Measurements from ENCODE around the gene FGF18.

The FGF18 gene

DNA sequence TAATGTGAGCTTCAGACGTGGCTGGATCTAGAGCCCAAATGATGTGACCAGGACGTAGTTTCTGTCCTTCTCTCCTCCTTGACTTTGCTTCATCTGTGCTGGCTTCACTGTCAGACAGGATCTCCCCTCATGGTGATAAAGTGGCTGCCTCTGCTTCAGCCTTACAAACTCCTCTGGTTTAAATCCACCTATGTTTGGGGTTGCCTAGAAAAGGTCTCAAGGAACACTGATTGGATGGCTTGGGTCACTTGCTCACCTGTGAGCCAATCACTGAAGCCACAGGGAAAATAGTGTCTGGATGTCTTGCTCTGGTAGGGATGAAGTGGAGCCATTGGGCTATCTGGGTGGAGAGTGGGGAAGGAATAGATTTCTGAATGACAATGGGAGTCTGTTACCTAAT lies 36.1 kb downstream of the FGF18 start:
- DNase-seq (ENCODE audit: insufficient read length, low spot score) (no peak), FAIRE-seq (no peak)
- TF ChIP-seq CTCF (IDR thresholded peaks at IDR 0.05; ENCODE audit: insufficient read depth, missing control alignments), result no peak

GRCh38 chr5:171457208-171457981 lies 37.9 kb downstream of the FGF18 start:
- DNase-seq (ENCODE audit: insufficient read length, low spot score), result no peak
- FAIRE-seq, result no peak
- TF ChIP-seq CTCF (IDR thresholded peaks at IDR 0.05; ENCODE audit: insufficient read depth, missing control alignments), result no peak

DNA sequence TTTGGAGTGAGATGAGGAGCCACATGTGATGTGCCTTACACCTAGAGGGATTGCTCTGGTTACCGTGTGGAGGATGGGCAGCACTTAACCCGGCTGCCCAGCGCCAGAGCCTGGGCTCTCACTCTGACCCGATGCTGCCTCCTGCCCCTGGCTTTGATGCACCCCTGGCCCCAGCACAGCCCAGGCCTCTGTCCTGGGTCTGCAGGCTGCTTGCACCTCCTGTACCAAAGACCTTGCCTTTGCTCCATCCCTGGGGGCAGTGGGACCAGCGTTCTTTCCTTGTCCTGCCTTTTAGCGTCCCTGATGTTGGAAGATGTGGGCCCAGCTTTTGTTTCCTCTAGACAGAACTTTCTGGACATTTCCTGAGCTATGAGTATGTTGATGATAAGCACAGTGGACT lies 40.4 kb downstream of the FGF18 start:
- no peak for TF ChIP-seq CTCF (IDR thresholded peaks at IDR 0.05; ENCODE audit: insufficient read depth, missing control alignments)
- FAIRE-seq, result no peak
- no peak for DNase-seq (ENCODE audit: insufficient read length, low spot score)

GRCh38 chr5:171462136-171462927 lies 42.9 kb downstream of the FGF18 start:
- no peak for TF ChIP-seq CTCF (IDR thresholded peaks at IDR 0.05; ENCODE audit: insufficient read depth, missing control alignments)
- DNase-seq (ENCODE audit: insufficient read length, low spot score), result no peak
- FAIRE-seq, result no peak

DNA sequence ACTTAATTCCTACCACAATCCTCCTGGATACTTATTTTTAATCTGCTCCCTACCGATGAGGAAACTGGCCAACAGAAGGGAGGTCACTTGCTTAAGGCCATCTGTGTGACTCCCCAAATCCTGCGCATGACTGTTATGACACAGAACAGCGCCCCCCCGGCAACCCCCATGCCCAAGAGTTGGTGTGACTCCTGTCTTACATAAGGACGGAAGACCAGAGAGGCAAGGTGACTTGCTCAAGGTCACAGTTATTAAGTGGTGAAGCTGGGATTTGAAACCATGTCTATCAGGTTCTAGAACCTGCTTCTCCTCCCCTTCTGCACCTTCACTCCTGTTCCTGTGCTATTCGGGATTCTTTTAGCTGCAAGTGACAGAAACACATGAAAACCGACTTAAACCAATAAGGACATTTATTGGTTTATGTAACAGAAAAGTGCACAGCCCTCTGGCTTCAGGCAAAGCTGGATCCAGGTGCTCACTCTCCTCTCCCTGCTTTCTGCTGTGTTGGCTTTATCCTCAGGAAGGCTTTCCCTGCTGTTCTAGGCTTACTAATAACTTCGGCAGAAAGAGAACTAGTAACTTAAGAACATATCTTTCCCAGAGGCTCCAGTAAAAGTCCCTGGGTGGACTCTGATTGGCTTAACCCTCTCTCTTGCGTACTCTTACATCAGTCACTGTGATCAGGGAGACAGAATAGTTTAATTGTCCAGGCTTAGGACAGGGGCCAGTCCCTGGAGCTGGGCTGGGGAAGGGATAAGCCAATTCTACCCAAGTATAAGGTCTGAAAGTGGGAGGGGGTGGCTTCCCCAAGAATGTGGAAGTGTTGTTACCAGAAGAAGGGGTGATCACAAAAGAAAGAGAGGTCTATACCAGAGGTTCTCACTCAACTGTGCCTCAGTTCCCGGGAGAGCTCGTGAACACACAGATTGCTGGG lies 43.7 kb downstream of the FGF18 start:
- no peak for TF ChIP-seq CTCF (IDR thresholded peaks at IDR 0.05; ENCODE audit: insufficient read depth, missing control alignments)
- no peak for FAIRE-seq
- no peak for DNase-seq (ENCODE audit: insufficient read length, low spot score)

DNA sequence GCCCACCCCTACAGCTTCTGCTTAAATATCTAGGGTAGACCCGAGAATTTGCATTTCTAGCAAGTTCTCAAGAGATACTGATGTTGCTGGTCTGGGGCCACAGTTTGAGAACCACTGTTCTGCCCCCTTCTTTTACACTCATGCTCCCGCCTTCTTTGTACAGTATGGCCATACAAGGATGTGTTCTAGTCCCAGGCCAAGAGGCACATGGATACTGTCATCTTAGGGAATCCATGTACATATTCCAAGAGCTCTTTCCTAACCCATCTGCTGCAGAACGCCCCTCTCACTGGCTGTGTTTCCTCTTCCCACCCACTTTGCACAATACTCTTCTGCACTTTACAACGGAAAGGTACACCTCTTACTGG lies 44.4 kb downstream of the FGF18 start:
- DNase-seq (ENCODE audit: insufficient read length, low spot score), result no peak
- no peak for FAIRE-seq
- TF ChIP-seq CTCF (IDR thresholded peaks at IDR 0.05; ENCODE audit: insufficient read depth, missing control alignments), result no peak
